Endothelial cell of umbilical vein (primary cell): ENCODE data around the gene CSMD2. TPM values are rescaled to one million over a fixed set of nuclear protein-coding genes. Genes with fewer than 3 reads are reported as not detected.

Experiments used
- BruUV-seq: library from RNA; stranded (reverse); fragments of 400-500 nt; replicated peaks from 2 replicates; lab custom pipeline; 2021; lab: Mats Ljungman, UMichigan
- CTCF ChIA-PET: fragments of 300-600, 350-600 bp; sonication (Branson Sonifier 250); formaldehyde crosslinking; loops from one replicate; lab custom pipeline; 2021; ENCODE audit warnings: antibody characterized with exemption, inconsistent platforms; lab: Charles Lee
- POLR2A ChIA-PET: fragments of 300-600, 350-600 bp; sonication (Branson Sonifier 250); formaldehyde crosslinking; loops from one replicate; lab custom pipeline; 2021; ENCODE audit warnings: antibody characterized with exemption, inconsistent platforms; lab: Charles Lee
- DNase-seq: peaks from one replicate; pipeline ENCODE4 v3.0.0-alpha.2; 2011; ENCODE audit warnings: low read depth, low spot score
- FAIRE-seq: peaks from 2 replicates; lab custom pipeline; 2011; peaks lifted over from hg19 to GRCh38; lab: Jason Lieb, UNC
- H2AFZ ChIP-seq: 2 replicates; pipeline ENCODE4 v1.6.0; 2012; ENCODE audit warnings: low read depth, low read length, control low read depth, inconsistent platforms
- H3K27ac ChIP-seq: 2 replicates; pipeline ENCODE4 v1.5.1; 2011; ENCODE audit warnings: low read depth, mild to moderate bottlenecking, control low read depth, low read length, moderate library complexity; ENCODE audit not compliant: insufficient read depth
- H3K27me3 ChIP-seq, 2 experiments: 2 replicates each; pipeline versions ENCODE4 v1.6.0 to v1.6.1; 2011; ENCODE audit warnings: low read length in 2 of 2, mixed read lengths in 1 of 2; ENCODE audit not compliant: control insufficient read depth in 2 of 2, insufficient read depth in 2 of 2
- H3K36me3 ChIP-seq, 2 experiments: 2 replicates in 1 of 2; 3 replicates in 1 of 2; pipeline ENCODE4 v1.5.1; 2011; ENCODE audit warnings: low read length in 2 of 2, mild to moderate bottlenecking in 1 of 2, moderate library complexity in 1 of 2; ENCODE audit not compliant: control insufficient read depth in 2 of 2, insufficient read depth in 2 of 2; ENCODE audit errors: extremely low read depth in 1 of 2
- H3K4me1 ChIP-seq: 3 replicates; pipeline ENCODE4 v1.5.1; 2011; ENCODE audit warnings: mild to moderate bottlenecking, low read length; ENCODE audit not compliant: control insufficient read depth, insufficient read depth; ENCODE audit errors: extremely low read depth
- H3K4me2 ChIP-seq: 2 replicates; pipeline ENCODE4 v1.6.1; 2011; ENCODE audit warnings: low read length, control low read depth, mixed read lengths; ENCODE audit not compliant: insufficient read depth
- H3K4me3 ChIP-seq, 3 experiments: fragments of 200-600 bp in 1 of 3; sonication (generic), shearing (Covaris generic) in 1 of 3; replicated peaks in 1 of 3; 2 replicates each; pipeline ENCODE4 v1.5.1; 2011 to 2016; ENCODE audit warnings: control low read depth in 3 of 3, low read length in 3 of 3, mild to moderate bottlenecking in 2 of 3, inconsistent platforms in 1 of 3, low read depth in 1 of 3, moderate library complexity in 1 of 3; ENCODE audit not compliant: insufficient read depth in 1 of 3
- H3K79me2 ChIP-seq: 2 replicates; pipeline ENCODE4 v1.6.0; 2012; ENCODE audit warnings: low read length, inconsistent platforms; ENCODE audit not compliant: control insufficient read depth, insufficient read depth
- H3K9ac ChIP-seq: replicated peaks from 2 replicates; pipeline ENCODE3; 2011; ENCODE audit warnings: low read length, control low read depth; ENCODE audit not compliant: insufficient read depth; ENCODE audit errors: extremely low read depth
- H3K9me1 ChIP-seq: replicated peaks from 3 replicates; pipeline ENCODE4 v1.6.0; 2011; ENCODE audit warnings: mild to moderate bottlenecking, low read length; ENCODE audit not compliant: control insufficient read depth, insufficient read depth; ENCODE audit errors: extremely low read depth
- H3K9me3 ChIP-seq: replicated peaks from 2 replicates; pipeline ENCODE4 v1.5.1; 2012; ENCODE audit warnings: low read length, inconsistent platforms; ENCODE audit not compliant: control insufficient read depth, insufficient read depth
- H4K20me1 ChIP-seq: replicated peaks from 2 replicates; pipeline ENCODE3; 2011; ENCODE audit warnings: mild to moderate bottlenecking, low read length; ENCODE audit not compliant: control insufficient read depth, insufficient read depth; ENCODE audit errors: extremely low read depth
- EZH2 ChIP-seq: IDR thresholded peaks from 2 replicates; pipeline ENCODE4 v1.6.1; 2012; ENCODE audit warnings: borderline replicate concordance, low read depth, mild to moderate bottlenecking, moderate library complexity, low read length, inconsistent platforms; ENCODE audit not compliant: severe bottlenecking
- FOS ChIP-seq: IDR thresholded peaks from 2 replicates; pipeline ENCODE4 v1.6.1; 2011; ENCODE audit warnings: mild to moderate bottlenecking, low read length, moderate library complexity, borderline replicate concordance; ENCODE audit not compliant: insufficient read depth
- GATA2 ChIP-seq: IDR thresholded peaks from 2 replicates; pipeline ENCODE4 v1.7.0; 2011; ENCODE audit warnings: low read depth, mild to moderate bottlenecking, moderate library complexity, mixed read lengths, low read length; ENCODE audit not compliant: insufficient read length, insufficient read depth
- JUN ChIP-seq: IDR thresholded peaks from 2 replicates; pipeline ENCODE4 v1.6.1; 2011; ENCODE audit warnings: borderline replicate concordance, low read depth; ENCODE audit not compliant: insufficient read length, insufficient read depth
- MYC ChIP-seq: IDR thresholded peaks from one replicate; pipeline ENCODE4 v1.6.1; 2011; ENCODE audit warnings: mild to moderate bottlenecking, low read depth, low read length
- POLR2A ChIP-seq: IDR thresholded peaks from 2 replicates; pipeline ENCODE4 v1.6.1; 2012; ENCODE audit warnings: low read depth, mild to moderate bottlenecking, control low read depth, low read length
- POLR2AphosphoS5 ChIP-seq: IDR thresholded peaks from 2 replicates; pipeline ENCODE4 v1.6.1; 2012; ENCODE audit warnings: low read depth, mild to moderate bottlenecking, control low read depth, low read length, moderate library complexity; ENCODE audit not compliant: insufficient read depth
- dilution Hi-C: fragments of 300-500 bp; cut with MboI; formaldehyde crosslinking; loops from one replicate; pipeline ENCODE4 v1.15.0; 2019; ENCODE audit warnings: low sequenced_read_pairs; ENCODE audit not compliant: extremely low pct_ligation_motif_present
- intact Hi-C: fragments of 100-400 bp; cut with micrococcal nuclease; formaldehyde crosslinking; loops from one replicate; pipeline ENCODE4 v1.10.0; 2022
- polyA plus RNA-seq, 4 experiments: library from polyadenylated mRNA; depleted of rRNA in 3 of 4; stranded (reverse) in 3 of 4; unstranded in 1 of 4; fragments of >200 nt; gene quantifications; 2 replicates each; pipeline versions ENCODE4 v1.2.1 to v1.2.3, GENCODE V29; 2011 to 2012; ENCODE audit warnings: missing spikeins in 1 of 4
- total RNA-seq: library from RNA; stranded (reverse); gene quantifications from 2 replicates; pipeline ENCODE4 v1.2.3, GENCODE V29; 2021
- TF ChIP-seq, protein P1 (sequence below), 2 donors: IDR thresholded peaks; 1 replicate in 1 of 2; 2 replicates in 1 of 2; pipeline ENCODE4 v1.5.1; 2011; ENCODE audit warnings: low read length in 2 of 2, mild to moderate bottlenecking in 2 of 2, moderate library complexity in 2 of 2, control low read depth in 1 of 2, inconsistent platforms in 1 of 2, low read depth in 1 of 2; ENCODE audit not compliant: insufficient read depth in 1 of 2; ENCODE audit errors: extremely low read depth in 1 of 2
- TF ChIP-seq, protein P2 (sequence below): IDR thresholded peaks from 2 replicates; pipeline ENCODE4 v1.6.1; 2011; ENCODE audit not compliant: insufficient read depth, insufficient read length

The CSMD2 gene
- total and polyA plus RNA-seq, 2 donors (not counting 3 experiments of a cell fraction or from before 2014, with no cell fraction given), result under 0.01 TPM; not detected in 1

GRCh38 chr1:33718186-33718585, 446.8 kb downstream of the CSMD2 start:
- Histone ChIP-seq H3K4me2 (no peak overlapping the region), H3K36me3 (no peaks in the 10 kb centered on the region), H3K9me1 (no peaks in the 10 kb centered on the region), H3K27ac (no peak overlapping the region), H3K79me2 (no peaks in the 10 kb centered on the region), H3K27me3 (no peaks in the 10 kb centered on the region), H4K20me1 (no peaks in the 10 kb centered on the region), H3K9ac (no peak overlapping the region), H3K4me1 (no peaks in the 10 kb centered on the region), H2AFZ (no peak overlapping the region), H3K9me3 (no peaks in the 10 kb centered on the region), H3K4me3 (no peak overlapping the region)
- intact Hi-C loops (no loop called here), dilution Hi-C loops (no loop called here)
- FAIRE-seq (no peak), DNase-seq (no peak)
- no TSS peak for BruUV-seq
- CTCF ChIA-PET, result no interaction called here
- TF ChIP-seq JUN, result no peak
- TF ChIP-seq POLR2AphosphoS5, result no peak
- no peak for TF ChIP-seq FOS
- TF ChIP-seq GATA2, result no peak
- TF ChIP-seq MYC, result no peak
- TF ChIP-seq, protein P1, sequence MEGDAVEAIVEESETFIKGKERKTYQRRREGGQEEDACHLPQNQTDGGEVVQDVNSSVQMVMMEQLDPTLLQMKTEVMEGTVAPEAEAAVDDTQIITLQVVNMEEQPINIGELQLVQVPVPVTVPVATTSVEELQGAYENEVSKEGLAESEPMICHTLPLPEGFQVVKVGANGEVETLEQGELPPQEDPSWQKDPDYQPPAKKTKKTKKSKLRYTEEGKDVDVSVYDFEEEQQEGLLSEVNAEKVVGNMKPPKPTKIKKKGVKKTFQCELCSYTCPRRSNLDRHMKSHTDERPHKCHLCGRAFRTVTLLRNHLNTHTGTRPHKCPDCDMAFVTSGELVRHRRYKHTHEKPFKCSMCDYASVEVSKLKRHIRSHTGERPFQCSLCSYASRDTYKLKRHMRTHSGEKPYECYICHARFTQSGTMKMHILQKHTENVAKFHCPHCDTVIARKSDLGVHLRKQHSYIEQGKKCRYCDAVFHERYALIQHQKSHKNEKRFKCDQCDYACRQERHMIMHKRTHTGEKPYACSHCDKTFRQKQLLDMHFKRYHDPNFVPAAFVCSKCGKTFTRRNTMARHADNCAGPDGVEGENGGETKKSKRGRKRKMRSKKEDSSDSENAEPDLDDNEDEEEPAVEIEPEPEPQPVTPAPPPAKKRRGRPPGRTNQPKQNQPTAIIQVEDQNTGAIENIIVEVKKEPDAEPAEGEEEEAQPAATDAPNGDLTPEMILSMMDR (IDR thresholded peaks at IDR 0.05; ENCODE audit: extremely low read depth in 1 of 2, insufficient read depth in 1 of 2, low read depth in 1 of 2, low read length in 2 of 2), result no peak
- TF ChIP-seq, protein P2, sequence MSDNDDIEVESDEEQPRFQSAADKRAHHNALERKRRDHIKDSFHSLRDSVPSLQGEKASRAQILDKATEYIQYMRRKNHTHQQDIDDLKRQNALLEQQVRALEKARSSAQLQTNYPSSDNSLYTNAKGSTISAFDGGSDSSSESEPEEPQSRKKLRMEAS, result no peak
- TF ChIP-seq POLR2A, result no peak
- TF ChIP-seq EZH2, result no peak
- POLR2A ChIA-PET, result no interaction called here
